Sigmoid colon (tissue), 7 donors: Measurements from ENCODE around the gene ELF4. TPM values are rescaled to one million over a fixed set of nuclear protein-coding genes. Genes with fewer than 3 reads are reported as not detected.

Experiments
- DNase-seq: peaks from one replicate; pipeline ENCODE4 v3.0.0-alpha.2; 2019
- H3K27ac ChIP-seq, 4 donors: fragments of 200-600 bp; sonication (generic); one replicate each; pipeline ENCODE4 v1.5.1; 2016 to 2019; ENCODE audit warnings: mild to moderate bottlenecking in 1 of 4
- H3K27me3 ChIP-seq, 3 donors: fragments of 200-600 bp; sonication (generic); one replicate each; pipeline ENCODE4 v1.5.1; 2019; ENCODE audit warnings: mild to moderate bottlenecking in 1 of 3
- H3K36me3 ChIP-seq, 4 donors: fragments of 200-600 bp; sonication (generic); one replicate each; pipeline ENCODE4 v1.5.1; 2016 to 2019
- H3K4me1 ChIP-seq, 4 donors: fragments of 200-600 bp; sonication (generic); one replicate each; pipeline ENCODE4 v1.5.1; 2017 to 2019
- H3K4me3 ChIP-seq, 4 donors: fragments of 200-600 bp; sonication (generic); one replicate each; pipeline ENCODE4 v1.5.1; 2017 to 2019; ENCODE audit warnings: mild to moderate bottlenecking in 2 of 4, moderate library complexity in 1 of 4
- H3K9me3 ChIP-seq, 4 donors: fragments of 200-600 bp in 3 of 4; sonication (generic) in 3 of 4; one replicate each; pipeline versions ENCODE4 v1.5.1 to v1.6.1; 2013 to 2019
- CTCF ChIP-seq, 4 experiments: fragments of 450-650 bp in 3 of 4; fragments of 200-600 bp in 1 of 4; IDR thresholded peaks; one replicate each; pipeline ENCODE4 v1.5.1; 2016 to 2019; ENCODE audit warnings: antibody characterized with exemption in 4 of 4, mild to moderate bottlenecking in 3 of 4, moderate library complexity in 2 of 4
- EP300 ChIP-seq, 4 donors: sonication (generic); formaldehyde crosslinking; IDR thresholded peaks; one replicate each; pipeline ENCODE4 v1.6.1; 2017; ENCODE audit warnings: antibody characterized with exemption in 4 of 4
- POLR2A ChIP-seq, 2 donors: fragments of 450-650 bp; IDR thresholded peaks; one replicate each; pipeline ENCODE4 v1.6.1; 2016; ENCODE audit warnings: antibody characterized with exemption in 2 of 2, mild to moderate bottlenecking in 2 of 2, moderate library complexity in 2 of 2
- POLR2AphosphoS5 ChIP-seq, 4 donors: sonication (generic); formaldehyde crosslinking; IDR thresholded peaks; one replicate each; pipeline ENCODE4 v1.6.1; 2017; ENCODE audit warnings: antibody characterized with exemption in 4 of 4
- WGBS, 2 donors: extraction: QIAGEN DNeasy Blood & Tissue Kit; methylation state at CpG; one replicate each; pipeline ENCODE4 v1.1.7; 2013; 5-methylcytosine and 5-hydroxymethylcytosine counted together
- intact Hi-C: fragments of 100-400 bp; cut with DNase I; formaldehyde crosslinking; loops from one replicate; pipeline ENCODE4 v1.15.1; 2023
- polyA plus RNA-seq, 3 donors: library from polyadenylated mRNA; stranded (reverse); fragments of 200-250 nt; gene quantifications; one replicate each; pipeline ENCODE4 v1.2.3, GENCODE V29; 2013
- total RNA-seq, 4 donors: library from RNA; depleted of rRNA; stranded (reverse); fragments of >200 nt; gene quantifications; one replicate each; pipeline ENCODE4 v1.1.0, GENCODE V29; 2016
- donor health status: healthy with polysubstance abuse.
- donor health status: Bipolar disorder and iron deficiency.
- donor health status: healthy.

Gene ELF4
- total and polyA plus RNA-seq, 7 donors: 4.6 to 25.9 (median 7.8) TPM

GRCh38 chrX:130091980-130092522, 18.2 kb downstream of the ELF4 start:
- Histone ChIP-seq H3K4me3 (no peak overlapping the region), H3K36me3 (no peaks in the 10 kb centered on the region), H3K9me3 (no peaks in the 10 kb centered on the region), H3K4me1 (no peaks in the 10 kb centered on the region), H3K27ac (no peak overlapping the region), H3K27me3 (no peaks in the 10 kb centered on the region)
- 11 to 20% methylated on average over 10 of the region's 10 CpGs for WGBS, 2 donors
- intact Hi-C loops: no loop called here
- DNase-seq: no peak
- TF ChIP-seq EP300 (IDR thresholded peaks at IDR 0.05): no peak
- TF ChIP-seq CTCF (IDR thresholded peaks at IDR 0.05): no peak
- TF ChIP-seq POLR2AphosphoS5 (IDR thresholded peaks at IDR 0.05): no peak
- no peak for TF ChIP-seq POLR2A (IDR thresholded peaks at IDR 0.05)

DNA sequence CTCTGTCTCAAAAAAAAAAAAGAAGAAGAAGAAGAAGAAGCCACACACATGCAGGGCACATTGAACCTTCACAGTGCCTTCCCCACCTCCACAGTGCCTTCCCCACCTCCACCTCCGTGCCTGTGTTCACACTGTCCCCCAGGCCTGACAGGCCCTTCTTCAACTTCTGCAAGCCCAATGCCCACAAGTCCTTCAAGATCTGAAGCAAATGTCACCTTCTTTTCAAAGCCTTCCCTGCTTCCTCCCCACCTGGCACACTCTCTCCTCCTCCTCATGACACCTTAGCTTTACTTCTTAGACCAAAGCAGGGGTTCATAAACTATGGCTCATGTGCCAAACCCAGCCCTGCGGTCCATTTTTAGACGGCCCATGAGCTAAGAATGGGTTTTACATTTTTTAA, 19.9 kb downstream of the ELF4 start:
- intact Hi-C loops: no loop called here
- Histone ChIP-seq H3K9me3 (no peaks in the 10 kb centered on the region), H3K27me3 (no peaks in the 10 kb centered on the region), H3K27ac (no peak overlapping the region), H3K4me1 (no peaks in the 10 kb centered on the region), H3K36me3 (no peaks in the 10 kb centered on the region), H3K4me3 (no peak overlapping the region)
- DNase-seq: no peak
- no peak for TF ChIP-seq POLR2AphosphoS5 (IDR thresholded peaks at IDR 0.05)
- WGBS, 2 donors: 62 to 86% methylated on average over 3 of the region's 3 CpGs

- no peak for DNase-seq
- TF ChIP-seq CTCF (IDR thresholded peaks at IDR 0.05) (no peak), EP300 (IDR thresholded peaks at IDR 0.05) (no peak), POLR2AphosphoS5 (IDR thresholded peaks at IDR 0.05) (no peak), POLR2A (IDR thresholded peaks at IDR 0.05) (no peak)
- Histone ChIP-seq H3K9me3 (no peaks in the 10 kb centered on the region), H3K27me3 (no peaks in the 10 kb centered on the region), H3K4me1 (peaks cover 0 to 12% (median 6%) of the 10 kb centered on the region in 4 donors), H3K36me3 (no peaks in the 10 kb centered on the region), H3K27ac (peak overlapping the region in 2 of 4 donors; percentile 11 to 55), H3K4me3 (no peak overlapping the region)
- intact Hi-C loops: no loop called here
- 43 to 74% methylated on average over 13 of the region's 13 CpGs for WGBS, 2 donors
These were observed 23.7 kb downstream of the ELF4 start for GRCh38 chrX:130086447-130087206.

- Histone ChIP-seq H3K36me3 (no peaks in the 10 kb centered on the region), H3K27ac (peak overlapping the region in 2 of 4 donors; percentile 10 to 55), H3K27me3 (no peaks in the 10 kb centered on the region), H3K4me3 (no peak overlapping the region), H3K4me1 (peaks cover 0 to 17% (median 8%) of the 10 kb centered on the region in 4 donors), H3K9me3 (no peaks in the 10 kb centered on the region)
- TF ChIP-seq POLR2AphosphoS5 (IDR thresholded peaks at IDR 0.05) (peak in 1 of 4 donors; percentile 30), EP300 (IDR thresholded peaks at IDR 0.05) (no peak)
- no peak for DNase-seq
- 49 to 76% methylated on average over 11 of the region's 11 CpGs for WGBS, 2 donors
- intact Hi-C loops: no loop called here
These were observed 24.5 kb downstream of the ELF4 start for GRCh38 chrX:130085551-130086446.

- WGBS, 2 donors: 49 to 78% methylated on average over 9 of the region's 9 CpGs
- intact Hi-C loops: loop anchor here (5.0 kb wide), 1 partner anchor 88 kb away; the partner anchor contains the start of gene RAB33A
- H3K9me3 ChIP-seq: no peaks in the 10 kb centered on the region
- H3K4me3 ChIP-seq: no peak overlapping the region
- TF ChIP-seq CTCF (IDR thresholded peaks at IDR 0.05) (no peak), POLR2A (IDR thresholded peaks at IDR 0.05) (no peak), POLR2AphosphoS5 (IDR thresholded peaks at IDR 0.05) (no peak), EP300 (IDR thresholded peaks at IDR 0.05) (no peak)
- no peaks in the 10 kb centered on the region for H3K36me3 ChIP-seq
- DNase-seq: no peak
- H3K27me3 ChIP-seq: no peaks in the 10 kb centered on the region
- H3K27ac ChIP-seq: peak overlapping the region in 2 of 4 donors; percentile 10 to 27
- H3K4me1 ChIP-seq: peaks cover 0 to 17% (median 8%) of the 10 kb centered on the region in 4 donors
These were observed 25.6 kb downstream of the ELF4 start for GRCh38 chrX:130084631-130085237.
